HuH-7.5 (cell line): ENCODE measurements around the gene PAX1.
A peak's percentile ranks its signal among the peaks of the same experiment; 100 is the strongest.

ENCODE experiments used
- DNase-seq: peaks from one replicate; pipeline ENCODE4 v3.0.0; 2011; ENCODE audit warnings: low spot score

PAX1 gene

DNA sequence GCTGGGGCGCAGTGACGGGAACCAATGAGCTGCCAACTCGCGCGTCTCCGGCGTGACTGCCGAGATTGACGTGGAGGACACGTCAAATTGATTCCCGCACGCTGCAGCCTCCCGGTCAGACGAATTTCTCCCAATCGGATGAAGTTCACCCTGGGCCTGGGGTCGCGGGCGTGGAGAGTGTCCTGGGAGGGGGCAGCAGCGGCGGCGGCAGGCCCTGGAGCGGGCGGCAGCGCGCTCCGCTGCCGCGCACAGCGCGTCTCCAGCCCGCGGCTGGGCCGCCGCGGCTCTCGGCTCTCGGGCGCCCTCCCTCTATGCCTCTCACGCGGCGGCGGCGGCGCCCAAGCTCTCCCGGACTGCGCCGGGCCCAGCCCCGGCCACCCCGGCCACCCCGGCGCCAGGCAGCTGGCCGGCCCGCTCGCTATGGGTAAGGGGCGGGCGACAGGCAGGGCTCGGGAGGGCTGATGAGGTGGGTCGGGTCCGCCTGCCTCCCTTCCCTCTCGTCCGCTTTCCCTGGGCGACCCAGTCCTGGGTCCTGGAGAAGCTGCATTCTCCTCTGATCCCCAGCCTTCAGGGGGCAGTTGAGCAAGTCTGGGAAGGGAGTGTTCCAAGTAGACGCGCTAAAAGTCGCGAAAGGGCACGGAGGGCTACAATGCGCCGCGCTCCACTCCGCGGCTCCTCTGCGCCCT lies at the start of gene PAX1:
Gene PAX1 (plus strand): TSS at position 90 of the 686 bp plus-strand sequence. CDS start 49 bp downstream, at position 139.
- DNase-seq: no peak

GRCh38 chr20:21656308-21657067 lies 49.0 kb upstream of the PAX1 start:
- no peak for DNase-seq

DNA sequence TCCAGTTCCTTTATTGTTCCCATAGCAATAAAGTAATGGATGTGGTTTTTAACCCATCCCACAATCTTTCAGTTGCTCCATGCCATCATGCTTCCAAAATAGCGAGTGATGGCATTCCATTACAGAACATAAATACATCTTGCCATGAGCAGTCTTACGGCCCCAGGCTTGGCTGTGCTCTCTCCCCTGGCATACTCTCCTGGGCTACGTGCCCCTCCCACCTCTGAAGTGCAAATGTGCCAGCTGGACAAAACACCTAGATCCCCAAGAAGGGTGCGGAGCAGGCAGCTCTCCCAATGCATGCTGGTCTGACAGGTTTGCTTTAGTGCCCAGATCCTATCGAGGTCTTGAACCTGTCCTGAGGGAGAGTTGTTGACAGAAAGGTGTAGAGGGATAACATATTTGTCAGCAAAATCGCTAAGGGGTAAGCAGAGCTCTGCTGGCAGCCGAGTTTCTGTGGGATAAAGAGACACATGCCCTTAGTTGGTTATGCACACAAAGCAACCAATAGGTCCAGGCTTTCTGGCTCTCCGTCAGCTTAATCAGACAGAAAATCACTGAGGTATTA lies 43.9 kb upstream of the PAX1 start:
- DNase-seq: no peak

- no peak for DNase-seq
Observed at GRCh38 chr20:21663465-21663864, 42.0 kb upstream of the PAX1 start.

GRCh38 chr20:21665687-21666446 lies 39.6 kb upstream of the PAX1 start:
- no peak for DNase-seq

DNA sequence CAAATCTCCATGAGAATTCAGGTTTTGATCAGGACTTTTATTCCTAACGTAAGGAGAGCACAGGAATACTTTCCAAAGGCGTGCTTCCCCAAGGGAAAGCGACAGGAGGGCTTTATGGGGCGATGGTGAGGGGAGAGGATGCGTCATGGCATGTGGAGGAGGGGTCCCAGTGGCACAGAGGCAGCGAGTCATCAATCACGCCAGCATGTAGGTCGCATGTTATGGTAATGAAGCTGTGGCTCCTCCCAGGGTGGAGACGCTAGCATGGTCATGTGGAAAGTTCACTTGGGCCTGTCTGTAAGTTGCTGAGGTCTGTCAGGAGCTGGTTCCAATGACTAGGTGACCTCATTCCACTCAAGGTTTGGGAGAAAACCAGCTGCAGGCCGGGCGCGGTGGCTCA lies 35.3 kb upstream of the PAX1 start:
- DNase-seq: no peak

GRCh38 chr20:21670981-21671380 lies 34.5 kb upstream of the PAX1 start:
- no peak for DNase-seq

DNA sequence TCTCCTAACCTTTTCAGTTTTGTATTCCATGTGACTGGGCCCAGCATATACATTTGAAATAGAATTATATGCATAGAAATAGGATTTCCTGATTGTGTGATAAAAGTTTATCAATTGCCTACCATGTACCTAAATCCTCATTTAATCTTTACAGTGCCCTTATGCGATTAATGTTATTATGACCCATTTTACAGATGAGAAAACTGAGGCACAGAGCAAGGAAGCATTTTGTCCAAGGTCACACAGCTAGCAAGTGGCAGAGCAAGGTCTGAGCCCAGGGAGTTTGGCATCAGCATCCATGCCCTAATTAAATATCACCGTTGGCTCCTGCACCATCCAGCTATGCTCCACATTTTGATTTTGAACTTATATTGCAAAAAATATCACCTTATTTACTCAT lies 28.2 kb upstream of the PAX1 start:
- DNase-seq: no peak

GRCh38 chr20:21677781-21678180 lies 27.7 kb upstream of the PAX1 start:
- DNase-seq: no peak

- DNase-seq: no peak
Observed at GRCh38 chr20:21681234-21681921, 24.1 kb upstream of the PAX1 start.

GRCh38 chr20:21681922-21682318 lies 23.5 kb upstream of the PAX1 start:
- DNase-seq: no peak

GRCh38 chr20:21682521-21682954 lies 22.9 kb upstream of the PAX1 start:
- DNase-seq: no peak

DNA sequence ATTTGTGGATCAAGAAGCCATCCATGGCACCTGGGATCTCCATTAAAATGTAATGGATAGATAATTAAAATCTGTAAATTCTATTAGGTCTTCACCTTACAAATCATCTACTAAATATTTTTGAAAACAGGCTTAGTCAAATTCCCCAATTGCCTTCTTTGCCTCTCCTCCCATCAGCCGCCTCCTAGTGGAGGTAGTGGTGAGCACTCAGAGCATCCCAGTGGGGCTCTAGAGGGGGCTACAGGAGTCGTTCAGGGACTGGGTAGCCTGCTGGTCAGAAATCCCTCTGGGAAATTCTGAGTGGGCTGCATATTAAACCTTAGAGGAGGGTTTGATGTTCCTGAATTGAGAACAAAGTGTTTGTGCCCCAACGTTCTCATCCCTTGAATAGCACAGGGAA lies 20.8 kb upstream of the PAX1 start:
- no peak for DNase-seq

- no peak for DNase-seq
Observed at GRCh38 chr20:21685981-21686380, 19.5 kb upstream of the PAX1 start.

DNA sequence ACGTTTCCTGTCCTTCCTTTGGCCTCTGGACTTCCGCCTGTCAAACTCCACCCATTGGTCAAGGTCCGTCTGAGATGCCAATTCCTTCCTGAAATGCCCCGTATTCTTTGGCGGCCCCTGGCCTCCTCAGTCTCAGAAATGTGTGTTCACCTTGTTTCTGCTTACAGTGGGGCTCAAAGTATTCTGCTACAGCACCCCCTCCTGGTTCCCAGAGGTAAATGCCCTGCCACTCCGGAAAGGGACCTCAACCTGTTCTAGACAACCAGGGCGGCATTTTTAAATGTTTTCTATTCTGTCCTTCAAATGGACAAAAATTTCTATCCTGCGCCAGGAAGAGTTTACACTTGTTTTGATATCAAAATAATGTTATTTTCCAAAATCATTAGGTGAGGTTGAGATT lies 12.1 kb upstream of the PAX1 start:
- no peak for DNase-seq

DNA sequence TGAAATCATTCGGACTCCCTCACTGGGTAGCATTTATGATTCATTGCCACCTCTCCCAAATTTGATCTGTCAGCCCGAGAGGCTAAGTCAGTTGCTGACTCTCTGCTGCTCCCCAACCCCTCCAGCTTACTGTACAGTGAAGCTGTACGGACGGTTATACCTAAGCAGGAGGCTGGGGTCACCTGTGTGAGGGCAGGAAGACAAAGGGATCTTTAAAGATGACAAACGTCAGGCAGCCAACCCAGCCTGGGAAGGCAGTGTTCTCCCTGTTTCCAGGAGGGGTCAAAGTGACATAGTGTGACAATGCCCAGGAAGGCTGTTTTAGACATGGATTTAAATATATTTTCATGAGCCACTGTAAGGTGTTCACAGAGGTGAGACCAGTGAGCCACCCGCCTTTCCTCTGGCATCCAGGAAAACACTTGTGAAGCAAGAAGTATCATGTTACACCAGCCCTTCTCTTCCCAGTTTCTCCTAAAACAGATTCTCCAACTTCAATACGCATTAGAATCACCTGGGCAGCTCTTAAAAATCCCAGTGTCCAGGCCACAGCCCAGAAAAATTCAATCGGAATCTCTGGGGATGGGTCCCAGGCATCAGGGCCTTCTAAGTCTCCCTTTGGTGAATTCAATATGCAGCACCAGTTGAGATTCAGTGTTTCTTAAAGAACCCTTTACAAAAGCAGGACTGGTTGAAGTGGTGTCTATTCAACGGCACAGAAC lies 6.8 kb upstream of the PAX1 start:
- no peak for DNase-seq

- DNase-seq: no peak
Observed at GRCh38 chr20:21699216-21699508, 6.3 kb upstream of the PAX1 start.

DNA sequence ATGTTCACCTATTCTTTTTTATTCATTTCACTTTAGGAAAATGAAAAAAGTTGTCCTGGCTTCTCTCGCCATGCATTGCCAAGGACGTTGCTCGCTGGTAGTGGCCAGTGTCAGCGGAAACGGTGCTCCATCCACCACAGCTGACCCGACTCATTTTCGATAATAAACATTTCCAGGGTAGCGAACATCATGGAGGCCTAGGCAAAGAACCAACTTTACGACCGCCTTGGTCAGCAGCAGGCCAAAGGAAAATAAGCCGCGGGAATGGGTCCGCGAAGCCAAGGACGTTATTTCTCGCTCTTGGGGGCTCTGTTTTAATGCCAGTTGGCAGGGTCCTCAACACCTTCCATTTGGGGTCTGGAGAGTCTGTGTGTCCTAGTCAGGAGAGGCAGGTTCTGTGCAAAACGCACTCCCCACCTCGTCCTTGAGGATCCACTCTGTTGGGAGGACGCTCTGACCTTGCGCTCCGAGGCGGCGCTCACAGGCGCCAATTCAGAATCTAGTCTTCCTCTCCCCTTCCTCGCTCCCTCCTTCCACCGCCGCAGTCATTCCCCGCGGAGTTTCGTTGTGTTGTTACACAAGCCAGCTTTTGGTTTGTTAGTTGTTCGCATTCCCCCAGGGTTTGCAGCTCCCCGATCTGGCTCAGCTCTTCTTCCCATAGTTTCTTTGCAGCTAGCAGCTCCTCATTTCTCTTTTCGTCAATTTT lies 4.1 kb upstream of the PAX1 start:
- DNase-seq: no peak

DNA sequence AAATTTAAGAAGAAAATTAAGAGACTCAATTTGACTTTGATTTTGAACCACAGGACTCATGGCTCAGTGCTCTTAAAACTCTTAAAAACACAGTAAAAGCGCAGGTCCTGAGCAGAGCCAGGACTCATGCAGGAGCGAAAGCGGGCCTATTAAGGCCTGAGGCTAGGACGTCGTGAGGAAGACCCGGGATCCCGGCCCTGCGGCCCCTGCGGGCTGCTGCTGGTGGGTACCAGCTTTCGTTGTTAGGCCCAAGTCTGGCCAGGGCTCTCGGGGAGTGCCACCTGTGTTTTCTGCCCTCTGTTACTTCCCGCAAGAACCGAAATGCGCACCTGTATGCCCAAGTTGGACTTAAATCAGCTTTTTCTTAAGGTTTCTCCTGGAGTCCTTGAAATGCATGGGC lies 3.4 kb upstream of the PAX1 start:
- DNase-seq: no peak

DNA sequence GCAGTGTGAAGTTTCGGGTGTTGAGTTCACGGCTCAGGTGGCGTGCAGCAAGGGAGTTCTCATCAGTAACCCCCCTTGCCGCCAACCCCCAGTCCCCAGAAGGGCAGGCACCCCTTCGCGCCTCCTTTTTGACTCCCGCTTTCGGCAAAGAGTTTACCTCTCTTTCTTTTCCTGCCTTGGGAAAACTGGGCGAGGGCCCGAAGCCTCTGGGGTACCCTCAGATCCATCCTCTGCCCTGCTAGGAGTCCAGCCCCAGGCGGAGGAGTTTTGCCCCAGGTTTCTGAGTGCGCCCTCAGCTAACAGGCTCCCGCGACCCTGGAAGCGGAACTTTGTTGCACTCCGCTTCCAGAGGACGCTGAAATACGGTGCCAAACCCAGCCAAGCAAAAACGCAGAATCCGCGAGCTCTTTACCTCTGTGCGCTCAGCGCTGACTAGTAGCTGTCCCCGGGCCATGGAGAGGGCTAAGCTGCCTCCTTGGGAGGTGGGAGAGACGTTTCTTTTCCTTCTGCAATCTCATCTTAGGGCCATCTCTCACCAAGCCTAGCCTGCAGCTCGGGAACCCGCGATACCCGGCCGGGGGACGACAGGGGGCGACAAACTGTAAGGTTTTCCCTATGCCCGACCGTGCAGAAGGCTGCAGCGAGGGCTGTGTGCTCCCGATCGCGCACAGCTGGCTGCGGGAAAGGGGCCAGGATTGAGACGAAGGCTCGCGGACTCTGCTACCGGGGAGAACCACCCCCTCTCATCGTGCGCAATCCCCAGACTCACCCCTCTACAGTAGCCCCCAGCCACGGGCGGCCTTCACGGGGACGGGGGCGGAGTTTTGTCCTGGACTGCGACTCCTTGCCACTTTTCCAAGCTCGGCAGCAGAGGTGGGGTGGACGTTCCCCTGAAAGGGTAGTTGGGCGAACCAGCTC lies 2.7 kb upstream of the PAX1 start:
- DNase-seq: peak; percentile 80
